ENCODE results near the gene NKRF. TPM values are rescaled to one million over a fixed set of nuclear protein-coding genes. Genes with fewer than 3 reads are reported as not detected.

Gene NKRF
- total and polyA plus RNA-seq, 9 of the 15 experiments (the other 6 are each of a cell fraction or from before 2014, with no cell fraction given), result 8.9 to 31.9 (median 19.0) TPM

- in situ Hi-C loops (cut with MboI) (no loop called here), intact Hi-C loops (cut with micrococcal nuclease) (loop anchor here (5.0 to 10.0 kb wide), 2 partner anchors 85 to 92 kb away; partner anchors contain the start of gene SEPTIN6)
- no peak for DNase-seq (ENCODE audit: extremely low read depth in 1 of 4, low spot score in 3 of 4)
- no TSS peak for BruUV-seq (replicated peaks)
- Histone ChIP-seq H3K9me1 (ENCODE audit: control insufficient read depth, insufficient read depth, low read length) (no peaks in the 10 kb centered on the region), H3K4me3 (peak overlapping the region; percentile 84), H3K9ac (ENCODE audit: insufficient read depth in 1 of 2, low read depth in 2 of 2, low read length in 2 of 2) (peak overlapping the region; percentile 40 to 92; a peak in 3 of 4 replicates), H3K79me2 (ENCODE audit: control insufficient read depth, insufficient read depth, low read length) (peaks cover 47% of the 10 kb centered on the region), H4K20me1 (replicated peaks; ENCODE audit: control insufficient read depth, insufficient read depth, low read length) (peaks cover 20% of the 10 kb centered on the region), H3K27me3 (ENCODE audit: control insufficient read depth in 2 of 2, insufficient read depth in 2 of 2, low read length in 2 of 2) (no peaks in the 10 kb centered on the region), H3K36me3 (ENCODE audit: control insufficient read depth, insufficient read depth, low read length) (peaks cover 24% of the 10 kb centered on the region), H3K4me1 (replicated peaks in 1 of 2; ENCODE audit: control insufficient read depth in 2 of 2, insufficient read depth in 2 of 2, low read length in 2 of 2) (peaks cover 7 to 12% of the 10 kb centered on the region in 2 experiments; a peak in 4 of 5 replicates), H3K27ac (ENCODE audit: extremely low read depth, low read depth, low read length) (peak overlapping the region; percentile 95), H3K9me3 (replicated peaks; ENCODE audit: control insufficient read depth, insufficient read depth, low read depth, low read length) (no peaks in the 10 kb centered on the region), H3K4me2 (ENCODE audit: insufficient read depth, low read length) (peak overlapping the region; percentile 88), H2AFZ (ENCODE audit: low read depth, low read length) (peak overlapping the region; percentile 99)
- TF ChIP-seq MYBL2 (IDR thresholded peaks at IDR 0.05; ENCODE audit: low read depth) (no peak), MYBL2 (CRISPR knock-in tag; IDR thresholded peaks at IDR 0.05; ENCODE audit: borderline replicate concordance) (no peak), CBX2 (IDR thresholded peaks at IDR 0.05; ENCODE audit: insufficient read depth, low read length, poor library complexity, severe bottlenecking) (no peak), PML (IDR thresholded peaks at IDR 0.05; ENCODE audit: low read length) (no peak), ZKSCAN1 (IDR thresholded peaks at IDR 0.05; ENCODE audit: low read depth, low read length) (peak; percentile 94), NFATC3 (IDR thresholded peaks at IDR 0.05) (no peak), E2F6 (IDR thresholded peaks at IDR 0.05; ENCODE audit: borderline replicate concordance in 1 of 2, extremely low read depth in 1 of 2, insufficient read depth in 1 of 2, insufficient read length in 1 of 2, low read depth in 1 of 2, low read length in 1 of 2, poor library complexity in 1 of 2, severe bottlenecking in 1 of 2) (no peak), MXI1 (IDR thresholded peaks at IDR 0.05; ENCODE audit: low read depth, low read length) (no peak)
- FAIRE-seq, result peak; percentile 11
- ChIA-PET POLR2A (interaction anchor here (0.9 kb wide), 1 partner anchor 10 kb away, joined by 4 read pairs; no protein-coding TSS in a partner anchor), CTCF (ENCODE audit: low intra/inter-chr PET ratio) (no interaction called here)
- 59% methylated on average over 7 of the region's 7 CpGs for WGBS (ENCODE audit: insufficient coverage, low coverage, missing lambda C conversion rate)
- no peak for ATAC-seq
Observed at GRCh38 chrX:119607018-119607389, 780 bp upstream of the NKRF start.
